ENCODE measurements around the gene GBP4.

GBP4 gene

GRCh38 chr1:89176971-89177370, 21.8 kb downstream of the GBP4 start:
- no peak for TF ChIP-seq CTCF (IDR thresholded peaks at IDR 0.05)

GRCh38 chr1:89175601-89176256, 23.0 kb downstream of the GBP4 start, which contains the start of gene GBP7:
TSS of gene GBP7 (minus strand) at chr1:89176003. CDS start at chr1:89171935, 4,068 bp downstream.
- TF ChIP-seq CTCF (IDR thresholded peaks at IDR 0.05): no peak

GRCh38 chr1:89174491-89174890, 24.3 kb downstream of the GBP4 start:
- TF ChIP-seq CTCF (IDR thresholded peaks at IDR 0.05): no peak

GRCh38 chr1:89172468-89173143, 26.1 kb downstream of the GBP4 start:
- no peak for TF ChIP-seq CTCF (IDR thresholded peaks at IDR 0.05)

GRCh38 chr1:89171067-89171438, 27.7 kb downstream of the GBP4 start:
- no peak for TF ChIP-seq CTCF (IDR thresholded peaks at IDR 0.05)

GRCh38 chr1:89170170-89171066, 28.3 kb downstream of the GBP4 start:
- TF ChIP-seq CTCF (IDR thresholded peaks at IDR 0.05): no peak

- TF ChIP-seq CTCF (IDR thresholded peaks at IDR 0.05): no peak
These were observed 29.6 kb downstream of the GBP4 start for GRCh38 chr1:89169166-89169565.
